ENCODE data around the gene EDEM1.

DNA sequence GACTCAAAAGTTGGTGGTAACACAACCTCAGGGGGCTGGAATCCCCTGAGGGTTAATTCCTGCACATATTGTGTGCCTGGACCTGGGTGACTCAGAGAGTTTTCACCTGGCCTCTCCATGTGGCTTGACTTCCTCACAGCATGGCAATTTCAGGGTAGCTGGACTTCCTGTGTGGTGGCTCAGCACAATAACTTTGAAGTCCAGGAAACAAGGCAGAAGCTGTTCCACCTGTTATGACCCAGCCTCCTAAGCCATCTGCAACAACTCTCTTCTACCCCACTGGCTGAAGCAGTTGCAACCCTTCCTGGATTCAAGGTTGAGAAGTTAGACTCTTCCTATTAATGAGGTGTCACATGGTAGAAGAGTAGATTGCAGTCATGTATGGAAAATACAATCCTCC is 58.4 kb downstream of the EDEM1 start:
- TF ChIP-seq, protein P1, sequence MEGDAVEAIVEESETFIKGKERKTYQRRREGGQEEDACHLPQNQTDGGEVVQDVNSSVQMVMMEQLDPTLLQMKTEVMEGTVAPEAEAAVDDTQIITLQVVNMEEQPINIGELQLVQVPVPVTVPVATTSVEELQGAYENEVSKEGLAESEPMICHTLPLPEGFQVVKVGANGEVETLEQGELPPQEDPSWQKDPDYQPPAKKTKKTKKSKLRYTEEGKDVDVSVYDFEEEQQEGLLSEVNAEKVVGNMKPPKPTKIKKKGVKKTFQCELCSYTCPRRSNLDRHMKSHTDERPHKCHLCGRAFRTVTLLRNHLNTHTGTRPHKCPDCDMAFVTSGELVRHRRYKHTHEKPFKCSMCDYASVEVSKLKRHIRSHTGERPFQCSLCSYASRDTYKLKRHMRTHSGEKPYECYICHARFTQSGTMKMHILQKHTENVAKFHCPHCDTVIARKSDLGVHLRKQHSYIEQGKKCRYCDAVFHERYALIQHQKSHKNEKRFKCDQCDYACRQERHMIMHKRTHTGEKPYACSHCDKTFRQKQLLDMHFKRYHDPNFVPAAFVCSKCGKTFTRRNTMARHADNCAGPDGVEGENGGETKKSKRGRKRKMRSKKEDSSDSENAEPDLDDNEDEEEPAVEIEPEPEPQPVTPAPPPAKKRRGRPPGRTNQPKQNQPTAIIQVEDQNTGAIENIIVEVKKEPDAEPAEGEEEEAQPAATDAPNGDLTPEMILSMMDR (IDR thresholded peaks at IDR 0.05; ENCODE audit: insufficient read depth, low read depth, low read length): no peak
- no peak for TF ChIP-seq EZH2 (IDR thresholded peaks at IDR 0.05; ENCODE audit: insufficient read depth, low read length)
